NB4 (cell line): ENCODE results near the gene RETREG3.

Source experiments
- CTCF ChIP-seq: IDR thresholded peaks from one replicate; pipeline ENCODE4 v1.5.1; 2012; ENCODE audit warnings: low read depth, low read length
- MAX ChIP-seq: IDR thresholded peaks from 2 replicates; pipeline ENCODE4 v1.6.1; 2011; ENCODE audit warnings: low read depth, low read length
- MYC ChIP-seq: IDR thresholded peaks from 2 replicates; pipeline ENCODE4 v1.6.1; 2011; ENCODE audit warnings: low read depth, low read length
- POLR2A ChIP-seq: IDR thresholded peaks from 2 replicates; pipeline ENCODE4 v1.6.1; 2011; ENCODE audit warnings: mild to moderate bottlenecking; ENCODE audit not compliant: insufficient read length; ENCODE audit errors: extremely low read depth

DNA sequence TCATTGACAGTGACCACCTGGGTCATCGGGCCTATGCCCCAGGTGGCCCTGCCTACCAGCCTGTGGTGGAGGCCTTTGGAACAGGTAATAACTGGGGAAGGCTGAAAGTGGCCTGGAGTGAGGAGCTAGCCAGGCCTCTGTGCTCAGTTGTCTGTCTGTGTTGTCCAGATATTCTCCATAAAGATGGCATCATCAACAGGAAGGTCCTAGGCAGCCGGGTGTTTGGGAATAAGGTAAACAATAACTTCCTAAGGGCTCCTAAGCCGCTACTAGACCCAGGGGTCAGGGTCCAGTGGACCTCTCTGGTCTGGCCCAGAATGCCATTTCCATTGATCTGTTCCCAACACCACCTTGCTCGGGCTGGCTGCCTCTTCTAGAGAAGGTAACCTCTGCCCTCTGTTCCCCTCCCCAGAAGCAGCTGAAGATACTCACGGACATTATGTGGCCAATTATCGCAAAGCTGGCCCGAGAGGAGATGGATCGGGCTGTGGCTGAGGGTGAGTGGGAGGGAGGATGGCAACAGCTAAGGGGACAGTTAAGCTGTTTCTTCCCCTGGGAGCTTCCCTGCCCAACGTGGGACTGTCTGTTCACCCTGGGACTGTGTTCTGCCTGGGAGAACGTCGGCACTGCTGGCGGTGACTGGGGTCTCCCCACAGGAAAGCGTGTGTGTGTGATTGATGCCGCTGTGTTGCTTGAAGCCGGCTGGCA, 44.2 kb downstream of the RETREG3 start:
- TF ChIP-seq POLR2A (no peak), CTCF (no peak), MAX (no peak), MYC (no peak)
